Smooth muscle cell (in vitro differentiated cells): ENCODE data around the gene PDZD2. TPM values are rescaled to one million over a fixed set of nuclear protein-coding genes. Genes with fewer than 3 reads are reported as not detected.
"Not testable (repeated sequence)": the region's sequence is repeated elsewhere in the genome, so short reads cannot be mapped to it uniquely, and the experiment has no call there.

Source experiments
- DNase-seq: peaks from one replicate; lab custom pipeline; 2025; ENCODE audit not compliant: unreplicated experiment; lab: John Stamatoyannopoulos, UW
- H2AFZ ChIP-seq: fragments of 200-600 bp; sonication (generic); 2 replicates; pipeline ENCODE4 v1.6.0; 2016; ENCODE audit warnings: antibody characterized with exemption, low read depth, mild to moderate bottlenecking
- H3F3A ChIP-seq: fragments of 200-600 bp; sonication (generic); 2 replicates; pipeline ENCODE4 v1.6.0; 2017; ENCODE audit warnings: antibody characterized with exemption, low read depth
- H3K27ac ChIP-seq: fragments of 200-600 bp; sonication (generic); 2 replicates; pipeline ENCODE4 v1.5.1; 2016; ENCODE audit warnings: low read depth, mild to moderate bottlenecking
- H3K27me3 ChIP-seq: fragments of 200-600 bp; sonication (generic); 2 replicates; pipeline ENCODE4 v1.6.1; 2016; ENCODE audit warnings: low read depth, mild to moderate bottlenecking
- H3K36me3 ChIP-seq: fragments of 200-600 bp; sonication (generic); 2 replicates; pipeline ENCODE4 v1.5.1; 2016; ENCODE audit warnings: low read depth
- H3K4me1 ChIP-seq: fragments of 200-600 bp; sonication (generic); 2 replicates; pipeline ENCODE4 v1.5.1; 2016; ENCODE audit warnings: low read depth
- H3K4me2 ChIP-seq: fragments of 200-600 bp; sonication (generic); 2 replicates; pipeline ENCODE4 v1.6.0; 2016; ENCODE audit warnings: mild to moderate bottlenecking
- H3K4me3 ChIP-seq: fragments of 200-600 bp; sonication (generic); 2 replicates; pipeline ENCODE4 v1.5.1; 2016; ENCODE audit warnings: mild to moderate bottlenecking
- H3K79me2 ChIP-seq: fragments of 200-600 bp; sonication (generic); 2 replicates; pipeline ENCODE4 v1.6.0; 2016; ENCODE audit warnings: low read depth, mild to moderate bottlenecking
- H3K9ac ChIP-seq: fragments of 200-600 bp; sonication (generic); 2 replicates; pipeline ENCODE4 v1.6.0; 2016; ENCODE audit warnings: low read depth
- H3K9me3 ChIP-seq: fragments of 200-600 bp; sonication (generic); replicated peaks from 2 replicates; pipeline ENCODE4 v1.5.1; 2016; ENCODE audit warnings: low read depth
- H4K20me1 ChIP-seq: fragments of 200-600 bp; sonication (generic); 2 replicates; pipeline ENCODE4 v1.6.0; 2016; ENCODE audit warnings: low read depth
- CTCF ChIP-seq: fragments of 200-600 bp; sonication (generic); IDR thresholded peaks from 2 replicates; pipeline ENCODE4 v1.5.1; 2017; ENCODE audit warnings: borderline replicate concordance, mild to moderate bottlenecking, antibody characterized with exemption; ENCODE audit not compliant: insufficient read depth, poor library complexity, severe bottlenecking
- WGBS: methylation state at CpG from one replicate; pipeline ENCODE4 v1.1.7; 2016; ENCODE audit warnings: low lambda C conversion rate; 5-methylcytosine and 5-hydroxymethylcytosine counted together
- polyA plus RNA-seq: library from polyadenylated mRNA; unstranded; fragments of >200 nt; fragmentation: Nextera tagmentation; extraction: Ambion mirVana; gene quantifications from 2 replicates; pipeline ENCODE4 v1.2.1, GENCODE V29; 2016
- total RNA-seq: library from RNA; depleted of rRNA; stranded (reverse); fragments of >200 nt; gene quantifications from 2 replicates; pipeline ENCODE4 v1.2.3, GENCODE V29; 2014

Gene PDZD2
- total and polyA plus RNA-seq, 2 experiments from 2014 or later, result 3.2 to 4.1 TPM

GRCh38 chr5:32074401-32074800 lies 435.5 kb downstream of the PDZD2 start:
- Histone ChIP-seq H3K9me3 (no peaks in the 10 kb centered on the region), H3K27me3 (no peaks in the 10 kb centered on the region), H3K27ac (no peak overlapping the region), H3K4me2 (no peak overlapping the region), H3K4me3 (no peak overlapping the region), H3K9ac (no peak overlapping the region), H4K20me1 (no peaks in the 10 kb centered on the region), H3K4me1 (no peaks in the 10 kb centered on the region), H2AFZ (no peak overlapping the region), H3K79me2 (no peaks in the 10 kb centered on the region), H3K36me3 (no peaks in the 10 kb centered on the region), H3F3A (no peaks in the 10 kb centered on the region)
- no peak for DNase-seq
- TF ChIP-seq CTCF, result no peak
- WGBS, result 84% methylated on average over 5 of the region's 5 CpGs

GRCh38 chr5:32076699-32077695 lies 438.1 kb downstream of the PDZD2 start:
- Histone ChIP-seq H2AFZ (no peak overlapping the region), H3K4me1 (no peaks in the 10 kb centered on the region), H3K36me3 (no peaks in the 10 kb centered on the region), H3K9me3 (no peaks in the 10 kb centered on the region), H3K4me3 (no peak overlapping the region), H3K27me3 (no peaks in the 10 kb centered on the region), H3K79me2 (no peaks in the 10 kb centered on the region), H3K9ac (no peak overlapping the region), H3F3A (no peaks in the 10 kb centered on the region), H4K20me1 (no peaks in the 10 kb centered on the region), H3K27ac (no peak overlapping the region), H3K4me2 (no peak overlapping the region)
- TF ChIP-seq CTCF, result peak; percentile 78
- WGBS, result 44% methylated on average over 4 of the region's 4 CpGs
- no peak for DNase-seq

DNA sequence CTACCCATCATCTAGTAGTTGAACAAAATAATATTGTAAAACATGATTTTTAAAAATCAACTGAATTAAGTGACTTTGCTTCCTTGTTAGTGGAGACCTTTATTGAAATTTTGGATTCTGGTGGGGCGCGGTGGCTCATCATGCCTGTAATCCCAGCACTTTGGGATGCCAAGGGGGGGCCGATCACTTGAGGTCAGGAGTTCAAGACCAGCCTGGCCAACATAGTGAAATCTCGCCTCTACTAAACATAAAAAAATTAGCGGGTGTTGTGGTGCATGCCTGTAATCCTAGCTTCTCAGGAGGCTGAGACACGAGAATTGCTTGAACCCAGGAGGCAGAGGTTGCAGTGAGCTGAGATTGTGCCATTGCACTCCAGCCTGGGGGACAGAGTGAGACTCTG lies 439.9 kb downstream of the PDZD2 start:
- H3K4me2 ChIP-seq, H2AFZ ChIP-seq, H4K20me1 ChIP-seq, H3K27me3 ChIP-seq, H3K4me1 ChIP-seq, H3F3A ChIP-seq, H3K9me3 ChIP-seq, H3K4me3 ChIP-seq, H3K36me3 ChIP-seq, H3K9ac ChIP-seq, DNase-seq, H3K27ac ChIP-seq, H3K79me2 ChIP-seq: not testable (repeated sequence)
- WGBS, result 94% methylated on average over 6 of the region's 6 CpGs

- not testable (repeated sequence) for H3K4me3 ChIP-seq, H3K9me3 ChIP-seq, H2AFZ ChIP-seq, H3K9ac ChIP-seq, H4K20me1 ChIP-seq, H3K27me3 ChIP-seq, H3K36me3 ChIP-seq, H3F3A ChIP-seq, H3K4me1 ChIP-seq, H3K79me2 ChIP-seq, H3K4me2 ChIP-seq, DNase-seq, H3K27ac ChIP-seq
- 95% methylated on average over 1 of the region's 1 CpG for WGBS
These were observed 441.6 kb downstream of the PDZD2 start for GRCh38 chr5:32080565-32080964.
